OCI-LY7 (cell line): ENCODE data around the gene NEK11.

Source experiments
- CTCF ChIP-seq: fragments of 200-600 bp; sonication (generic); conservative IDR thresholded peaks from 2 replicates; pipeline ENCODE4 v1.5.1; 2014; ENCODE audit warnings: mild to moderate bottlenecking, antibody characterized with exemption, low read length, moderate library complexity, mixed read lengths
- EZH2phosphoT487 ChIP-seq: fragments of 200-600 bp; sonication (generic); IDR thresholded peaks from 2 replicates; pipeline ENCODE4 v1.6.1; 2018; ENCODE audit warnings: low read depth, borderline replicate concordance, mild to moderate bottlenecking, mixed run types, antibody characterized with exemption, low read length, moderate library complexity, mixed read lengths

GRCh38 chr3:131381445-131382291, 355.0 kb downstream of the NEK11 start, which contains the start of gene NUDT16:
- TF ChIP-seq CTCF (0 out of 2 replicates have a peak, but pooled peaks have one; percentile 14), EZH2phosphoT487 (no peak)
